Naive thymus-derived CD4-positive, alpha-beta T cell (primary cell): ENCODE data around the gene TDRD15. TPM values are rescaled to one million over a fixed set of nuclear protein-coding genes. Genes with fewer than 3 reads are reported as not detected.

Experiments
- ATAC-seq: fragments of 150-1000 bp; cut with Tn5 transposase; 2 replicates; pipeline ENCODE4 v1.10.0; 2021; ENCODE audit warnings: mild to moderate bottlenecking, moderate library complexity
- CTCF ChIA-PET: fragments of 350-600 bp; sonication (Branson Sonifier 250); formaldehyde crosslinking; loops from one replicate; lab custom pipeline; 2021; ENCODE audit warnings: antibody characterized with exemption; lab: Charles Lee
- POLR2A ChIA-PET: fragments of 350-600 bp; sonication (Branson Sonifier 250); formaldehyde crosslinking; loops from one replicate; lab custom pipeline; 2021; ENCODE audit warnings: antibody characterized with exemption, inconsistent platforms; lab: Charles Lee
- DNase-seq, 9 donors: peaks; one replicate each; pipeline versions ENCODE4 v3.0.0 to v3.0.0-alpha.2; 2020 to 2022; ENCODE audit warnings: mixed read lengths in 1 of 9
- H3K27ac ChIP-seq: one replicate; pipeline ENCODE4 v1.7.0; 2013; ENCODE audit warnings: mild to moderate bottlenecking, low read depth, low read length, moderate library complexity
- H3K27me3 ChIP-seq, 2 donors: one replicate each; pipeline ENCODE4 v1.7.0; 2013; ENCODE audit warnings: low read length in 2 of 2, mild to moderate bottlenecking in 2 of 2, moderate library complexity in 2 of 2; ENCODE audit not compliant: control insufficient read depth in 2 of 2, insufficient read depth in 2 of 2
- H3K36me3 ChIP-seq, 3 experiments: 1 replicate in 2 of 3; 2 replicates in 1 of 3; pipeline ENCODE4 v1.7.0; 2013; ENCODE audit warnings: low read length in 3 of 3, mild to moderate bottlenecking in 3 of 3, moderate library complexity in 1 of 3; ENCODE audit not compliant: insufficient read depth in 3 of 3, control insufficient read depth in 2 of 3
- H3K4me1 ChIP-seq, 2 donors: one replicate each; pipeline ENCODE4 v1.7.0; 2013; ENCODE audit warnings: low read length in 2 of 2, mild to moderate bottlenecking in 2 of 2, moderate library complexity in 1 of 2; ENCODE audit not compliant: control insufficient read depth in 2 of 2, insufficient read depth in 2 of 2
- H3K4me3 ChIP-seq: 2 replicates; pipeline ENCODE4 v1.7.0; 2013; ENCODE audit warnings: mild to moderate bottlenecking, low read length
- H3K9me3 ChIP-seq, 3 experiments: 1 replicate in 2 of 3; 2 replicates in 1 of 3; pipeline ENCODE4 v1.7.0; 2013; ENCODE audit warnings: low read length in 3 of 3; ENCODE audit not compliant: control insufficient read depth in 2 of 3
- H3K27ac Mint-ChIP-seq, 9 donors: one replicate each; pipeline ENCODE4 v1.8.0; 2020 to 2022; ENCODE audit warnings: mixed read lengths in 9 of 9, mild to moderate bottlenecking in 8 of 9, moderate library complexity in 5 of 9, inconsistent platforms in 2 of 9
- H3K27me3 Mint-ChIP-seq, 5 donors: one replicate each; pipeline ENCODE4 v1.8.0; 2021 to 2022; ENCODE audit warnings: mixed read lengths in 5 of 5, mild to moderate bottlenecking in 1 of 5
- H3K36me3 Mint-ChIP-seq, 5 donors: one replicate each; pipeline ENCODE4 v1.8.0; 2020 to 2022; ENCODE audit warnings: mixed read lengths in 5 of 5, mild to moderate bottlenecking in 3 of 5, inconsistent platforms in 1 of 5
- H3K4me1 Mint-ChIP-seq, 7 donors: one replicate each; pipeline ENCODE4 v1.8.0; 2020 to 2022; ENCODE audit warnings: mixed read lengths in 7 of 7, mild to moderate bottlenecking in 3 of 7, inconsistent platforms in 1 of 7
- H3K4me3 Mint-ChIP-seq, 10 donors: one replicate each; pipeline ENCODE4 v1.8.0; 2020 to 2022; ENCODE audit warnings: mild to moderate bottlenecking in 10 of 10, mixed read lengths in 10 of 10, moderate library complexity in 6 of 10, inconsistent platforms in 2 of 10
- H3K9me3 Mint-ChIP-seq, 11 donors: one replicate each; pipeline ENCODE4 v1.8.0; 2020 to 2022; ENCODE audit warnings: mixed read lengths in 11 of 11, mild to moderate bottlenecking in 4 of 11, inconsistent platforms in 1 of 11, moderate library complexity in 1 of 11
- intact Hi-C, 2 donors: fragments of 100-400 bp; cut with micrococcal nuclease; formaldehyde crosslinking; loops; one replicate each; pipeline ENCODE4 v1.15.1; 2023
- polyA plus RNA-seq, 2 donors: library from polyadenylated mRNA; unstranded; fragments of 300-500 nt; fragmentation: Illumina TruSeq; gene quantifications; one replicate each; pipeline ENCODE4 v1.2.3, GENCODE V29; 2021
- total RNA-seq, 6 experiments: library from RNA in 5 of 6; stranded (reverse) in 5 of 6; gene quantifications; 1 replicate in 5 of 6; 2 replicates in 1 of 6; pipeline ENCODE4 v1.2.3 and lab custom pipeline; 2021 to 2026

TDRD15 gene
- total and polyA plus RNA-seq, 7 experiments from 2014 or later: not detected

DNA sequence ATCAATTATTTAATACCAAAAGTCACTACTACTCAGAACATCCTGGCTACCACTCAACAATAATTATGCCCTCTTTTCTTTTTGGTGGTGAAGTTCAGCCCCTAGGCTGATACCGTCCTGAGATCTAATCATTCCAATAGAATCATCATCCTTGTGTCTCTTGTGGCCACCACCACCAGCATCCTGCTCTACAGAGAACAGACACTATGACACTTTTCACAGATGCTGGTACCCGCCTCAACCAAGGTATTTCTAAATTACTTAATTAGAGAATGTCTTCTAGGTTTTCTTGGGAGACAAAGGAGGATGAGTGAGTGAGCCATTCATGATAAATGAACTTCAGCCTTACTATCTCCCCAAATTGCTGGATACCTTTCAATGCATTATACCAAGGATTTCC, 60.0 kb downstream of the TDRD15 start:
- Mint-ChIP-seq H3K4me1 (no peaks in the 10 kb centered on the region), H3K4me3 (no peak overlapping the region), H3K9me3 (peaks cover 0 to 11% (median 1%) of the 10 kb centered on the region in 11 donors), H3K27me3 (no peaks in the 10 kb centered on the region), H3K36me3 (no peaks in the 10 kb centered on the region), H3K27ac (no peak overlapping the region)
- ATAC-seq: no peak
- no peaks in the 10 kb centered on the region for H3K9me3 ChIP-seq
- H3K27me3 ChIP-seq: no peaks in the 10 kb centered on the region
- H3K36me3 ChIP-seq: no peaks in the 10 kb centered on the region
- ChIA-PET CTCF (no interaction called here), POLR2A (no interaction called here)
- intact Hi-C loops: no loop called here
- H3K4me3 ChIP-seq: no peak overlapping the region
- no peaks in the 10 kb centered on the region for H3K4me1 ChIP-seq
- H3K27ac ChIP-seq: no peak overlapping the region
- DNase-seq: no peak

DNA sequence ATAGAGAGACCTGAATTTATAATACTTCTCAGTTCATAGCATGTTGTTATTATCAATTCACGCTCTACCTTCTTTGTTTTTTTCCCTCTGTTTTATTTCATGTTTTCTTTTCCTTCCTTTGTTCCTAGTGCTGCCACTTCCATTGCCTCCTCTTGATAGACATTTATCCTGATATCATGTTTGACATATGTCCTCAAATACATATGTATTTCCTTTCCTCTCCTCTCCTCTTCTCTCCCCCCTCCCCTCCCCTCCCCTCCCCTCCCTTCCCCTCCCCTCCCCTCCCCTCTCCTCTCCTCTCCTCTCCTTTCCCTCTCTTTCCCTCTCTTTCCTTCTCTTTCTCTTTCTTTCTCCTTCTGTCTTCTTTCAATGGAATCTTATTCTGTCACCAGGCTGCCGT, 67.8 kb downstream of the TDRD15 start:
- ATAC-seq: no peak
- no peaks in the 10 kb centered on the region for H3K9me3 ChIP-seq
- H3K4me1 Mint-ChIP-seq: no peaks in the 10 kb centered on the region
- peaks cover 0 to 6% (median 3%) of the 10 kb centered on the region in 11 donors for H3K9me3 Mint-ChIP-seq
- ChIA-PET POLR2A (no interaction called here), CTCF (no interaction called here)
- no peak overlapping the region for H3K27ac Mint-ChIP-seq
- peaks cover 0 to 9% (median 0%) of the 10 kb centered on the region in 5 donors for H3K27me3 Mint-ChIP-seq
- no peak for DNase-seq
- no peak overlapping the region for H3K27ac ChIP-seq
- H3K4me3 ChIP-seq: no peak overlapping the region
- H3K36me3 ChIP-seq: no peaks in the 10 kb centered on the region
- no peaks in the 10 kb centered on the region for H3K4me1 ChIP-seq
- intact Hi-C loops: no loop called here
- no peak overlapping the region for H3K4me3 Mint-ChIP-seq
- no peaks in the 10 kb centered on the region for H3K27me3 ChIP-seq
- H3K36me3 Mint-ChIP-seq: no peaks in the 10 kb centered on the region

Other genes with a start within 250 kb of the TDRD15 start
- not detected for gene APOB, start 79.9 kb upstream of the TDRD15 start, total RNA-seq
- gene APOB, start 79.9 kb upstream of the TDRD15 start, polyA plus RNA-seq: not detected